Measurements from ENCODE around the gene ANXA1.

DNA sequence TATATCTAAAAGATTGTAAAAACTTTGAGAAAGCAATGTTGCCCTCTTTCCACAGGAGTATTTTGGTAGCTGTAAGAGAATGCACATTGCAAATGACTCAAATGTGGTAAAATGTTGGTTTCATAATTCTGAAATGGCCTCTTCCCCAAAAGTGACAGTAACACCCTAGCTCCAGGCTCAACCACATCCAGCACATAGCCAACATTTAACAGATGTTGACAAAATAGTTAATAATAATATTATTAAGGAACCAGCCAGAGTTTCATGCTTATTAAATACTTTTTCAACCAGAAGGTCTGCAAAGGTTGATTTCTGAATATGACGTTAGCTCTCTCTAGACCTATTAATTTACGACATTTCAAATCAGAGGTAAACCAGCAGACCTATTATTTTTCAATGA is 1.3 kb downstream of the ANXA1 start:
- TF ChIP-seq TAF1 (IDR thresholded peaks at IDR 0.05; ENCODE audit: low read depth, low read length), result no peak
- TF ChIP-seq POU2F2 (IDR thresholded peaks at IDR 0.05; ENCODE audit: low read depth, low read length), result no peak
- no peak for TF ChIP-seq POLR2A (IDR thresholded peaks at IDR 0.05; ENCODE audit: low read depth, low read length)
- TF ChIP-seq POLR2AphosphoS5 (IDR thresholded peaks at IDR 0.05; ENCODE audit: low read depth, low read length), result no peak

Data from GM12891 (cell line).